K562 (cell line): ENCODE results near the gene CHMP4B. TPM values are rescaled to one million over a fixed set of nuclear protein-coding genes. Genes with fewer than 3 reads are reported as not detected.

Source experiments
- ATF7 ChIP-seq: fragments of 450-650 bp; IDR thresholded peaks from 2 replicates; pipeline ENCODE4 v1.7.1; 2014; ENCODE audit warnings: mild to moderate bottlenecking, moderate library complexity
- BRF1 ChIP-seq: IDR thresholded peaks from 3 replicates; pipeline ENCODE4 v1.6.1; 2011; ENCODE audit warnings: borderline replicate concordance, mild to moderate bottlenecking; ENCODE audit not compliant: insufficient read length; ENCODE audit errors: extremely low read depth
- CHD1 ChIP-seq: fragments of 200-600 bp; sonication (generic); IDR thresholded peaks from one replicate; pipeline ENCODE4 v1.6.1; 2012; ENCODE audit warnings: mild to moderate bottlenecking, moderate library complexity, low read length, inconsistent platforms
- E2F8 ChIP-seq: fragments of 450-650 bp; IDR thresholded peaks from 2 replicates; pipeline ENCODE4 v1.7.1; 2018; ENCODE audit warnings: mild to moderate bottlenecking, low read depth; ENCODE audit not compliant: partially characterized antibody
- HDAC1 ChIP-seq, 2 experiments: fragments of 450-650 bp; IDR thresholded peaks; 2 replicates each; pipeline ENCODE4 v1.6.1; 2016 to 2017; ENCODE audit warnings: inconsistent platforms in 1 of 2, mild to moderate bottlenecking in 1 of 2, moderate library complexity in 1 of 2
- HNRNPK ChIP-seq: fragments of 200-400 bp; formaldehyde crosslinking; IDR thresholded peaks from one replicate; pipeline ENCODE4 v1.6.1; 2018; ENCODE audit warnings: mild to moderate bottlenecking, low read depth, low read length; ENCODE audit not compliant: poor library complexity, severe bottlenecking
- KDM5B ChIP-seq: fragments of 200-600 bp; sonication (generic); IDR thresholded peaks from 2 replicates; pipeline ENCODE4 v1.6.1; 2012; ENCODE audit warnings: low read depth, mild to moderate bottlenecking, moderate library complexity, low read length, control low read depth, inconsistent platforms; ENCODE audit not compliant: insufficient replicate concordance
- NONO ChIP-seq, 2 experiments: fragments of 200-400 bp in 1 of 2; fragments of 450-650 bp in 1 of 2; formaldehyde crosslinking in 1 of 2; IDR thresholded peaks; 2 replicates each; pipeline ENCODE4 v1.6.1; 2017; ENCODE audit warnings: low read depth in 2 of 2, mild to moderate bottlenecking in 2 of 2, moderate library complexity in 2 of 2, low read length in 1 of 2
- NR2C1 ChIP-seq, 2 experiments: fragments of 450-650 bp; IDR thresholded peaks; 2 replicates each; pipeline ENCODE4 v1.6.1; 2017; ENCODE audit warnings: mild to moderate bottlenecking in 2 of 2, antibody characterized with exemption in 1 of 2, inconsistent platforms in 1 of 2, missing compliant biosample characterization in 1 of 2, missing genetic modification characterization in 1 of 2
- OTX1 ChIP-seq: fragments of 450-650 bp; formaldehyde crosslinking; IDR thresholded peaks from 2 replicates; pipeline ENCODE4 v1.4.0; 2022; ENCODE audit warnings: mild to moderate bottlenecking
- POLR3A ChIP-seq: IDR thresholded peaks from 2 replicates; pipeline ENCODE4 v1.6.1; 2011; ENCODE audit warnings: borderline replicate concordance, mild to moderate bottlenecking, moderate library complexity; ENCODE audit not compliant: insufficient read length, insufficient read depth; ENCODE audit errors: extremely low read depth
- PYGO2 ChIP-seq: fragments of 450-650 bp; IDR thresholded peaks from 2 replicates; pipeline ENCODE4 v1.6.1; 2016; ENCODE audit warnings: mild to moderate bottlenecking, missing genetic modification characterization, moderate library complexity, missing compliant biosample characterization
- RBM22 ChIP-seq: fragments of 200-400 bp; formaldehyde crosslinking; IDR thresholded peaks from 2 replicates; pipeline ENCODE4 v1.6.1; 2018; ENCODE audit warnings: low read length, low read depth; ENCODE audit not compliant: poor library complexity, severe bottlenecking
- SLC30A9 ChIP-seq: fragments of 250-450 bp; sonication (Bioruptor Pico); IDR thresholded peaks from 2 replicates; pipeline ENCODE4 v1.8.0; 2022; ENCODE audit warnings: mild to moderate bottlenecking, moderate library complexity
- SPI1 ChIP-seq: IDR thresholded peaks from 2 replicates; pipeline ENCODE4 v1.6.1; 2011; ENCODE audit warnings: low read depth, low read length, control low read depth, borderline replicate concordance
- TCF7 ChIP-seq: sonication (generic); IDR thresholded peaks from 2 replicates; pipeline ENCODE4 v1.6.1; 2016; ENCODE audit warnings: antibody characterized with exemption, borderline replicate concordance
- WHSC1 ChIP-seq: IDR thresholded peaks from one replicate; pipeline ENCODE4 v1.6.1; 2012; ENCODE audit warnings: low read length, control low read depth, inconsistent platforms
- ZEB2 ChIP-seq: fragments of 450-650 bp; IDR thresholded peaks from 2 replicates; pipeline ENCODE4 v1.6.1; 2016
- ZNF143 ChIP-seq: sonication (generic); formaldehyde crosslinking; IDR thresholded peaks from 2 replicates; pipeline ENCODE4 v1.9.0; 2022; ENCODE audit warnings: mild to moderate bottlenecking, missing genetic modification reagents
- ZNF165 ChIP-seq: fragments of 250-450 bp; sonication (Bioruptor Pico); IDR thresholded peaks from 2 replicates; pipeline ENCODE4 v1.4.0; 2020; ENCODE audit warnings: borderline replicate concordance
- ZNF175 ChIP-seq: fragments of 200-800 bp; sonication (Bioruptor generic); IDR thresholded peaks from 2 replicates; pipeline ENCODE4 v1.6.1; 2016; ENCODE audit warnings: low read depth, mild to moderate bottlenecking, missing genetic modification characterization, missing compliant biosample characterization
- ZNF699 ChIP-seq: fragments of 250-450 bp; sonication (Bioruptor Pico); IDR thresholded peaks from 2 replicates; pipeline ENCODE4 v1.8.0; 2021; ENCODE audit warnings: mild to moderate bottlenecking, moderate library complexity; ENCODE audit not compliant: insufficient replicate concordance
- polyA plus RNA-seq, 8 experiments: library from polyadenylated mRNA; depleted of rRNA in 4 of 8; stranded (reverse) in 5 of 8; unstranded in 3 of 8; fragments of >200 nt; fragmentation: Nextera tagmentation in 2 of 8; fragmentation: Illumina TruSeq in 1 of 8; extraction: Ambion mirVana in 2 of 8; extraction: Trizol in 1 of 8; gene quantifications; 2 replicates each; pipeline versions ENCODE4 v1.2.1 to v1.2.3, GENCODE V29; 2011 to 2014; ENCODE audit warnings: inconsistent platforms in 1 of 8, missing spikeins in 1 of 8
- total RNA-seq, 7 experiments: library from RNA; depleted of rRNA in 6 of 7; stranded (reverse); fragments of >200 nt in 6 of 7; fragmentation: Illumina TruSeq in 2 of 7; extraction: Trizol in 2 of 7; gene quantifications; 2 replicates each; pipeline versions ENCODE4 v1.2.1 to v1.2.3, GENCODE V29; 2011 to 2021; ENCODE audit warnings: low replicate concordance in 1 of 7
- TF ChIP-seq, protein P1 (sequence below): sonication (generic); IDR thresholded peaks from 2 replicates; pipeline ENCODE4 v1.6.1; 2016
- TF ChIP-seq, protein P2 (sequence below): fragments of 250-450 bp; sonication (Bioruptor Pico); IDR thresholded peaks from 2 replicates; pipeline ENCODE4 v1.5.0; 2021; ENCODE audit warnings: mild to moderate bottlenecking, borderline replicate concordance

The CHMP4B gene
- total and polyA plus RNA-seq, 9 of the 15 experiments (the other 6 are each of a cell fraction or from before 2014, with no cell fraction given), result 1.8 to 64.7 (median 31.8) TPM

- TF ChIP-seq E2F8 (no peak), ZEB2 (no peak), HNRNPK (no peak), NONO (IDR thresholded peaks at IDR 0.05; ENCODE audit: low read depth in 2 of 2, low read length in 1 of 2) (no peak), ZNF143 (CRISPR knock-in tag) (no peak), ZNF699 (CRISPR knock-in tag) (no peak), BRF1 (no peak), TCF7 (no peak), SPI1 (peak; percentile 52; the same call in 1 of the 2 replicates), POLR3A (no peak), WHSC1 (no peak), ZNF175 (CRISPR knock-in tag) (no peak), CHD1 (peak; percentile 21), KDM5B (no peak), RBM22 (no peak), HDAC1 (IDR thresholded peaks at IDR 0.05) (no peak; a peak in 1 of 4 replicates), ZNF165 (no peak), PYGO2 (tag) (no peak), ATF7 (no peak), NR2C1 (IDR thresholded peaks at IDR 0.05) (0 out of 2 replicates have a peak, but pooled peaks have one; percentile 0), NR2C1 (tag; IDR thresholded peaks at IDR 0.05) (no peak), SLC30A9 (CRISPR knock-in tag) (no peak), OTX1 (CRISPR knock-in tag) (peak; percentile 84; the same call in 1 of the 2 replicates)
- TF ChIP-seq, protein P1, sequence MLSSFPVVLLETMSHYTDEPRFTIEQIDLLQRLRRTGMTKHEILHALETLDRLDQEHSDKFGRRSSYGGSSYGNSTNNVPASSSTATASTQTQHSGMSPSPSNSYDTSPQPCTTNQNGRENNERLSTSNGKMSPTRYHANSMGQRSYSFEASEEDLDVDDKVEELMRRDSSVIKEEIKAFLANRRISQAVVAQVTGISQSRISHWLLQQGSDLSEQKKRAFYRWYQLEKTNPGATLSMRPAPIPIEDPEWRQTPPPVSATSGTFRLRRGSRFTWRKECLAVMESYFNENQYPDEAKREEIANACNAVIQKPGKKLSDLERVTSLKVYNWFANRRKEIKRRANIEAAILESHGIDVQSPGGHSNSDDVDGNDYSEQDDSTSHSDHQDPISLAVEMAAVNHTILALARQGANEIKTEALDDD, result no peak
- TF ChIP-seq, protein P2, sequence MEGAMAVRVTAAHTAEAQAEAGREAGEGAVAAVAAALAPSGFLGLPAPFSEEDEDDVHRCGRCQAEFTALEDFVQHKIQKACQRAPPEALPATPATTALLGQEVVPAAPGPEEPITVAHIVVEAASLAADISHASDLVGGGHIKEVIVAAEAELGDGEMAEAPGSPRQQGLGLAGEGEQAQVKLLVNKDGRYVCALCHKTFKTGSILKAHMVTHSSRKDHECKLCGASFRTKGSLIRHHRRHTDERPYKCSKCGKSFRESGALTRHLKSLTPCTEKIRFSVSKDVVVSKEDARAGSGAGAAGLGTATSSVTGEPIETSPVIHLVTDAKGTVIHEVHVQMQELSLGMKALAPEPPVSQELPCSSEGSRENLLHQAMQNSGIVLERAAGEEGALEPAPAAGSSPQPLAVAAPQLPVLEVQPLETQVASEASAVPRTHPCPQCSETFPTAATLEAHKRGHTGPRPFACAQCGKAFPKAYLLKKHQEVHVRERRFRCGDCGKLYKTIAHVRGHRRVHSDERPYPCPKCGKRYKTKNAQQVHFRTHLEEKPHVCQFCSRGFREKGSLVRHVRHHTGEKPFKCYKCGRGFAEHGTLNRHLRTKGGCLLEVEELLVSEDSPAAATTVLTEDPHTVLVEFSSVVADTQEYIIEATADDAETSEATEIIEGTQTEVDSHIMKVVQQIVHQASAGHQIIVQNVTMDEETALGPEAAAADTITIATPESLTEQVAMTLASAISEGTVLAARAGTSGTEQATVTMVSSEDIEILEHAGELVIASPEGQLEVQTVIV, result no peak
Observed at GRCh38 chr20:33811776-33812151, 616 bp downstream of the CHMP4B start (continued).
